PFSK-1 (cell line): ENCODE measurements around the gene GMIP.

Experiments
- FOXP2 ChIP-seq: optimal IDR thresholded peaks from 2 replicates; pipeline ENCODE3; 2011; ENCODE audit warnings: borderline replicate concordance, control low read depth, inconsistent platforms; ENCODE audit not compliant: insufficient read depth; ENCODE audit errors: extremely low read length, extremely low read depth
- POLR2AphosphoS5 ChIP-seq: IDR thresholded peaks from 2 replicates; pipeline ENCODE4 v1.6.1; 2012; ENCODE audit warnings: low read depth, mild to moderate bottlenecking, control low read depth, low read length, moderate library complexity
- REST ChIP-seq, 2 experiments: IDR thresholded peaks; 2 replicates each; pipeline versions ENCODE4 v1.6.1 to v1.8.0; 2011 to 2012; ENCODE audit warnings: low read depth in 2 of 2, low read length in 2 of 2, control low read depth in 1 of 2, inconsistent platforms in 1 of 2, mild to moderate bottlenecking in 1 of 2, moderate library complexity in 1 of 2; ENCODE audit not compliant: insufficient read depth in 1 of 2
- SIN3A ChIP-seq: IDR thresholded peaks from 2 replicates; pipeline ENCODE4 v1.6.1; 2012; ENCODE audit warnings: mild to moderate bottlenecking, low read length, moderate library complexity, borderline replicate concordance; ENCODE audit not compliant: insufficient read depth
- TAF1 ChIP-seq: IDR thresholded peaks from 2 replicates; pipeline ENCODE4 v1.6.1; 2012; ENCODE audit warnings: low read length, control low read depth, borderline replicate concordance; ENCODE audit not compliant: insufficient read depth

GMIP gene

GRCh38 chr19:19606021-19606420, 37.4 kb downstream of the GMIP start:
- no peak for TF ChIP-seq REST (IDR thresholded peaks at IDR 0.05; ENCODE audit: insufficient read depth in 1 of 2, low read depth in 2 of 2, low read length in 2 of 2)

GRCh38 chr19:19602713-19603324, 40.6 kb downstream of the GMIP start:
- no peak for TF ChIP-seq TAF1
- TF ChIP-seq POLR2AphosphoS5, result no peak
- no peak for TF ChIP-seq FOXP2
- no peak for TF ChIP-seq SIN3A
- no peak for TF ChIP-seq REST (IDR thresholded peaks at IDR 0.05; ENCODE audit: insufficient read depth in 1 of 2, low read depth in 2 of 2, low read length in 2 of 2)

GRCh38 chr19:19602136-19602712, 41.2 kb downstream of the GMIP start:
- TF ChIP-seq POLR2AphosphoS5 (no peak), SIN3A (no peak), REST (IDR thresholded peaks at IDR 0.05; ENCODE audit: insufficient read depth in 1 of 2, low read depth in 2 of 2, low read length in 2 of 2) (no peak), TAF1 (no peak), FOXP2 (no peak)

- TF ChIP-seq TAF1, result no peak
- TF ChIP-seq REST (IDR thresholded peaks at IDR 0.05; ENCODE audit: insufficient read depth in 1 of 2, low read depth in 2 of 2, low read length in 2 of 2), result no peak
- no peak for TF ChIP-seq SIN3A
- no peak for TF ChIP-seq FOXP2
- TF ChIP-seq POLR2AphosphoS5, result no peak
Observed at GRCh38 chr19:19600793-19601330, 42.6 kb downstream of the GMIP start.

- TF ChIP-seq TAF1, result no peak
- TF ChIP-seq FOXP2, result no peak
- no peak for TF ChIP-seq REST (IDR thresholded peaks at IDR 0.05; ENCODE audit: insufficient read depth in 1 of 2, low read depth in 2 of 2, low read length in 2 of 2)
- TF ChIP-seq POLR2AphosphoS5, result no peak
- TF ChIP-seq SIN3A, result no peak
Observed at GRCh38 chr19:19597809-19598306, 45.6 kb downstream of the GMIP start.
